Activated T-cell treated with anti-CD3 and anti-CD28 coated beads for 24 hours (primary cell): Measurements from ENCODE around the gene PIK3R6.
"Not testable (repeated sequence)": the region's sequence is repeated elsewhere in the genome, so short reads cannot be mapped to it uniquely, and the experiment has no call there.

Experiments
- DNase-seq: peaks from one replicate; pipeline ENCODE4 v3.0.0-alpha.2; 2020; ENCODE audit warnings: low read depth

PIK3R6 gene

DNA sequence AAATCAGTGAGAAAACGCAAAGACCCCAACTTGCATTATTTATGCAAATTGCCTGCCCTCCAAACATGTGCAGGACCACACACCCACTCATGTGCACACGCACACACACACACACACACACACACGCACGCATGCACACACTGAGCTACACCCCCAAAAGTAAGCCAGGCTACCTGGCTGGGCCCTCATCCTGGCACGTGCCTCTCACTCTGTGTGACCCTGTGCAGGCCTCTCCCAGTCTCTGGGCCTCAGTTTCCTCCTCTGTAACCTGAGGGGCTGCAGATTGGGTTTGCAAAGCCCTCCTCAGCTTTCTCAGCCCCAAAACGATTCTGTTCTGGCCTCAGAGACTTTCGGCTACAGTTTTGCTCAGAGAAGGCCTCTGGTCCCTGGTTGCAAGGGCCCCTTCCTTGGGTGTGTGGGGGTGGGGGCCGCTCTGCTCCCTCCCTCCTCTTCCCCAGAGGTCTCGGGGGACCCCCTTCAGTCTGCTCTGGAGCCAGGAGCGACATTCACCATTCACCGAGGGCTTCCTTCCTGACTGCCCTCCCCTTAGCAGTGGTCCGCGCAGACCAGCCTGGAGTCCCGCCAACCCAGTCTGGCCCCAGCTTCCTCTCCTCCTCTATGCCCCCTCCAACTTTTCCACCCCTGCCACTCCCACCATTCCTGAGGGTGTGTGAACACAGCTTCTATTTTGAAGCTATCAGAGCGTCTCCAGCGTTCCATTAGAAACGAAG, 5.4 kb upstream of the PIK3R6 start:
- DNase-seq, result no peak

DNA sequence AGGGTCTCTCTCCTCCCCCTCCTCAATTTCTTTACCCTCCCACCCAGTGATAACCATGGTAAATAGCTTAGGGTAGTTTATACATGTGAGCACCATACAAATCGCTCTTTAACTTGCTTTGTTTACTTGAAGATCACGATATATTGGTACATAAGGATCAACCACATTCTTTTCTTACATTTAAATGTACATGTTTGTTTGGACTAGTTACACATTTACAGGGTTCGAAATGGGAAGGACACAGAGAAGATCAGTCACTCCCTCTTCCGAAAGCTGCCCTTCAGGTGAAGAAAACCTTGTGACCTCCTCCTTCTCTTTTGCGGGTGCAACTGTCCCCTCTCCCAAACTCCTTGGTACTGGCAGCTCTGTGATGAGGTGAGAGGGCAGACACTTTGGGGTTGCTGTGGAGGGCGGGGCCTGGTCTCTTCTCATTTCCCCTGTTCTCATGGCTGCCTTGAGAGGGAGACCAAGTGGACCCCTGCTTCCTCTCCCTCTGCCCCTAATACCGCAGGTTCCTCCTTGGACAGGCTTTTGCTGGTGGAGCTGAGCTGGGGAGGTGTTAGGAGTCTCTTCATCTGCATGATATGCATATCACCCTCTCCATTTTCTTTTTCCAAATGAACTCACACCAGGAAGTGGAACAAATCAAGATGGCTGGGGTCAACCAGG, 4.7 kb upstream of the PIK3R6 start:
- no peak for DNase-seq

DNA sequence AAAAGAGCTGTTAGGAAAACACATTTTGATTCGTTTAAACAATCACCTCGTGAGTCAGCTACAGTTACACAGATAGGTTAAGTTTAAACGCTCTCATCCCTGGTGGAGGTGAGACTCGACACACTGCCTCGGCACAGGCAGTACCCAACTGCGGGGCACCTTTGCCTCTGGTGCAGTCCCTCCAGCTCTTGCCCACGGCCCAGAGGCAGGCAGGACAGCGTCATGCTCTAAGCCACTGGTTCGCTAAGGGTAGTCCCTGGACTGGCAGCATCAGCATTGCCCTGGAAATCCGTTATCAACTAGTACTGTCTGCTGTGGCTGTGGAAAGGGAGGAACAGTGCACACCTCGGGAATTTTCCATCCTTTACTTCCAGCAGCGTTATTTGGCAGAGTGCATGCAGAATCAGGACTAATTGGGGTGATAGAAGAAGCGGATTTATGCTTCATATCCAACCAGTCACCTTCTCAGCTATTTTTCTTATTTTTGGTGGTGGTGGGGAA, 3.7 kb upstream of the PIK3R6 start:
- DNase-seq, result no peak

DNA sequence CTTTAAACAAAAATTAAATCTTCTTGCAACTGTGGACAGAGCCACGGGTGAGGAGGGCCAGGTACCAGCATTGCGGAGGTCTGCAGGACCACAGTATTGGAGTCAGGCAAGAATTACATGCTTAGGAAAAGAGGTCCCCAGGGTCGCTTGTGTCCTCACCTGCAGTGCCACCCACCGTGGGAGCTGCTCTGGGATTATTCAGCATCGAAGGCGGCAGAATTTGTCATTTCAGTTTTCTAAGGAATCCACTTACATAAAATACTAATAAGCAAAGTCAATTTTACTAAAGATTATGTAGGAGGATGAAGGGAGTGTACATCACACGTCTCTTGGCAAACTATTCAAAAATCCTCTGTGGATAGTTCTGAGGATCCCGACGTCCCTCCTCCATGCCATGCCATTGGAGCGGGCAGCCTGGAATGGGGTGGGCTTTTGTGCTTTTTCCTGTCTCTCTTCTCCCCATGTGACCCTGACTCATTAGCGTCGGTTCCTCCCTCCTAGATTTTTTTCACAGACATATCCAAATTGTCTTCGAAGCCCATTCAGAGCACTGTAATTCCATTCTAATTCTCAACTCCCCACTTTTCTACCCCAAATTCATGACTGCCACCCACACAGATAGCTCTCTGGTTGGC, 3.0 kb upstream of the PIK3R6 start:
- DNase-seq, result no peak

DNA sequence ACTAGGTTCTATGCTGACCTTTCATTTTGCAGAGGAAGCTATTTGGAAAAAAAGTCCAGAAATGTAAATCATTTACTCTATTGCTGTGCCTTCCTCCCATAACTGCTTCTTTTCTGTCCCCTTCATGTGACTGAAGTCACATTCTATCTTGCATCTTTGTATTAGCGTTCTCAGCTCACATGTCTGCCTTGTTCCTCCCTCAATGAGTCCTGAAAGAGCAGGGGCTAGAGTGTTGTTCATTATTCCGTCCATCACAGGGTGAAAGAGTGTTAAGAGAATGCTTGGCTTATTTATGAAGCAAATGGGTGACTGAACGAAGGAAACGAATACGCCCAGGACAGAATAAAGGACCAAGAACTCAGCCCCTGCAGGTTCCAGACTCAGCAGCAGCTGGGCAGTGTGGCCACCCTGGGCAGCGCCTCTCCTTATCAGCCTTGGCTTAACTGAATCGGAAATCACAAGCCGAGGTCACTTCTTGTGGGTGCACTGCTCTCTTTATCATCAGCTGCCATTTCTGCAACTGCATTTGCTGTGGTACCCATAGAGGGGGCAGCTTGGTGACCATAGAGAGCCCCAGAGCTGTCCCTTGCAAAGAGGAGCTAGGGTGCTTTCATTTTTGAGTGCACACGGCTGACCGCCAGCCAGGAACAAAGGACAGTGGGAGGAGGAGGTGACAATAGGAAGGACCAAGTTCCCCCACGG, 1.8 kb upstream of the PIK3R6 start:
- DNase-seq, result no peak

DNA sequence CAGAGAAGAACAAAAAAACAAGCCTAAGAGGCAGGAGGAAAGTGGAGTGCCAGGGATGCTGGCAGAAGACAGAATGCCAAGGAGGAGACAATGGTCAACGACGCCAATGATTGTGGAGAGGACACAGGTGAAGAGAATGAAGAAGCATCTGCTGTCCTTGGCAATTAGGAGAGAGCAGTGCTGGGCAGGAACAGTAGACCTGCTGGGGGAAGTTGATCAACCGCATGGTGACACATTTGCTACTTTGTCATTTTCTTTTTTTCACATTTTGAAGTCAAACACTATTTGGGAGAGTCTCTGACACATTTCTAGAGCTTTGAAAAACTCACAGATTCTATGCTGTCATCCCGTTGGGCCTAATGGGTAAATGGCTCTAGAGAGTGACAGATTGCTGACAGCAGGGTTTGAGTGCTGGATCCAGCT, 1.1 kb upstream of the PIK3R6 start:
- DNase-seq, result no peak

DNA sequence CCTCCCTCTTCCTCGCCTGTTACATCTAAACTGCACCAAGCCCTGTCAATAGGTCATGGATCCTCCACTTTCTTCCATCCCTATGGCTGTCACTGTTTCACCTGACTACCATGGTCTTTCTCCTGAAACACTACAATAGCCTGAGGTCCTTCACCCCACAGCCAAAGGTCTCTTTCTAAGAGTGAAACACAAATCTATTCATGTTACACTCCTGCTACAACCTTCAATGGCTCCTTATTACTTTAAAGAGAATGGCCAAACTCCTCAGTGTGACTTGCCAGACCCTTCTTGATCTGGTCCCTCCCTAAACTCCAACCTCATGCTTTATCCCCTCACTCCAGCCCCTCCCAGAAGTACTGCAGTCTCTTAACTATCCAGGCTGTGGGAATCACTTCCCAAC, 618 bp upstream of the PIK3R6 start:
- DNase-seq, result no peak

DNA sequence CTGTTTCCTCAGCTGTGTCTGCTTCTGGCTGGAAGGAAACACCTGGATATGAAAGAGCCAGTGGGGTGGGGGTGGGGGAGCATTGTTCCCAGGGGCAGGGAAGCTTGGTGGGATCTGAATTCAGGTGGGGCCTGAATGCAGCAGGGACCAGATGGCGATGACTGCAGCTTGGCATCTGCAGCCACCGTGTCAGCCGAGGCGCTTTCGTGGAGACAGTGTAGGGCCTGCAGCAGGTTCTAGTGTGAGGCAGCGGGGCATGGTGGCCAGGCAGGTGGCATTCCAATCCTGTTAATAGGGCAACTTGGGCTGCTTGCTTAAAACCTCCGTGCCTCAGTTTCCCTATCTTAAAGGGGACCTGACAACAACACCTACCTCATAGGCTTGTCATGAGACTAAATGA, 1.7 kb downstream of the PIK3R6 start:
- DNase-seq, result no peak

DNA sequence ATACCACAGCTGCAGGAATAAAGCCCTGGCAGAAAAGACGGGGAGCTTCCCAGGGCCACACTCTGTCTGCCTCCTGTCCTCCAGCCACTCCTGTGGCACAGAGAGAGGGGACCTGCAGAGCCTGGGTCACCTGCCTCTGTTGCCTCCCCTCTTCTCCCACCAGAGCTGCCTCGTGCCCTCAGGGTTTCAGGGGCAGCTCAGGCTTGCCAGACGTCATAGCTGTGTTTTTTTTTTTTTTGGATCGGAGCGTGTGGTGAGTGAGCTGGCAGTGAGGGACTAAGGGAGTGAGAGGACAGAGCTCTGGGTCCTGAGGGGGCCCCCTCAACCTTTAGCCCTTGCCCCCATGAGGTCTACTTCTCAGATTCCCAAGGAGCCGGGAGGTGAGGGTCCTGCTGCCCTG, 2.1 kb downstream of the PIK3R6 start:
- DNase-seq, result no peak

DNA sequence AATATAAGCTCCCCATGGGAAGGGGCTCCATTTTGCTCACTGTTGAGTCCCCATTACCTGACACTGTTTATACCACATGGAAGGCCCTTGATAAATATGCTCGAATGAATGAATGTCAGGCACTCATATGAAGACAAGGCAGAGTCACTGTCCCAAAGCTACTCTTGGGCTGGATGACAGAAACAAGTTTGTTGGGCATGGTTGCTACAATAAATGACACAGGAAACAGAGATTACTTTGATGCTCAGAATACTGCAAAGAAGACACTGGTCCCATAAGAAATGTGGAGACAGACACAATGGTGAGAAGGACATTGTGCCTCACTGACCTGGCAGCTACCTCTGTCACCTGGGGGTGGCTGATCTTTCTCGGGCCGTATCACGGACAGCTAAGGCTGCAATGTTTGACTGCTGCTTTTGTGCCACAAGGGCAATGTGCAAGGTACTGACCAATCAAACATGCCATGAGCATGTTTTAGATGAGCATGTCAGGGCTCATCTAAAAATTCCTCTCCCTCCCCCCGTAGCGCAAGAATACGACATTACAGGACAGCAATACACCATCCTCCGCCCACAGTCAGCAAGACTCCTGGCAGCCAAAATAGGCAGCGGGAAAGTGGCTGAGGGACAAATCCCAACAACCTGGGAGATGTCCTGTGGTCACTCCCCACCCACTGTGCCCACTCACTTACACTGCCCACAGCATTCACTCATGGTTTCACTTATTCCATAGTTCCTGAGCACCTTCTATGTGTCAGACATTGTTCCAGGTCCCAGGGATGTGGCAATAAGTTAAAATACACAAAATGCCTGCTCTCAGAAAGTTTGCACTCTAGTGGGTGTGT, 5.0 kb downstream of the PIK3R6 start:
- DNase-seq, result no peak

DNA sequence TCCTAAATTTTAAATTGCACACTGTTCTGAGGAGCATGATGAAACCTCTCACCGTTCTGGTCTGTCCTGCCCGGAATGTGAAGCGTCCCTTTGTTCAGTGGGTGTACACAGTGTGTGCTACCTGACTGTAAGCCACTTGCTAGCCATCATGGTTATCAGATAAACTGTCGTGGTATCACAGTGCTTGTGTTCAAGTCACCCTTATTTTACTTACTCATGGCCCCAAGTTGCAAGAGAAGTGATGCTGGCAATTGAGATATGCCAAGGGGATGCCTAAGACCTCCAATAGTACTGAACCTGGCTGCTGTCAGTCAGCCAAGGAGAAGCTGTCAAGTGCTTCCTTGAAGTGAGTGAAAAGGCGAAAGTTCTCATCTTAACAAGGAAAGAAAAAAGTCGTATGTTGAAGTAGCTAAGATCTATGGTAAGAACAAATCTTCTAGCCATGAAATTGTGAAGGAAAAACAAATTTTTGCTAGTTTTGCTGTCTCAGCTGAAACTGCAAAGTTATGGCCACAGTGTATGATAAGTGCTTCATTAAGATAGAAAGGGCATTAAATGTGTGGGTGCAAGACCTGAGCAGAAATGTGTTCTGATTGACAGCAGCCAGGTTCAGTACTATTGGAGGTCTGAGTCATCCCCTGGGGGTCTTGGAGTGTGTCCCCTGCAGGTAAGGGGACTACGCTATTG, 5.8 kb downstream of the PIK3R6 start:
- DNase-seq, result no peak

DNA sequence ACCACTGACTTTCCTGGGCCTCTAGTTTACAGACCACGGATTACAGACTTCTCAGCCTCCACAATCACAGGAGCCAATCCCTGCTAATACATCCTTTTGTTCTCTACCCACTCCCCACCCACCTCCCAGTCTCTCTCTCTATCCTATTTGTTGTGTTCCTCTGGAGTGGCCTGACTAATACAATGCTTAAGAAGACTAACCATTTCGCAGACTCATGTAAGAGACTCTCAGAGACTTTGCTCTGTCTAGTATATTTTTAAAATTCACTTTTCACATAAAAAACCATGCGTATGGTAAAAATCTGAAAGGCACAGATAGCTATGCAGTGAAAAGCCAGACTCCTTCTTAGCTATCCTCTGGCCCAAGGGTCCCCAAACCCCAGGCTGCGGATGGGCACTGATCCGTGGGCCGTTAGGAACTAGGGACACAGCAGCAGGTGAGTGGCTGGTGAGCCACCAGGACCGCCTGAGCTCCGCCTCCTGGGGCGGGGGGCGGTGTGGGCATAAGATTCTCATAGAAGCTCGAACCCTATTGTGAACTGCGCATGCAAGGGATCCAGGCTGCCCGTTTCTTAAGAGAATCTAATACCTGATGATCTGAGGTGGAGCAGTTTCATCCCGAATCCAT, 7.6 kb downstream of the PIK3R6 start:
- no peak for DNase-seq

DNA sequence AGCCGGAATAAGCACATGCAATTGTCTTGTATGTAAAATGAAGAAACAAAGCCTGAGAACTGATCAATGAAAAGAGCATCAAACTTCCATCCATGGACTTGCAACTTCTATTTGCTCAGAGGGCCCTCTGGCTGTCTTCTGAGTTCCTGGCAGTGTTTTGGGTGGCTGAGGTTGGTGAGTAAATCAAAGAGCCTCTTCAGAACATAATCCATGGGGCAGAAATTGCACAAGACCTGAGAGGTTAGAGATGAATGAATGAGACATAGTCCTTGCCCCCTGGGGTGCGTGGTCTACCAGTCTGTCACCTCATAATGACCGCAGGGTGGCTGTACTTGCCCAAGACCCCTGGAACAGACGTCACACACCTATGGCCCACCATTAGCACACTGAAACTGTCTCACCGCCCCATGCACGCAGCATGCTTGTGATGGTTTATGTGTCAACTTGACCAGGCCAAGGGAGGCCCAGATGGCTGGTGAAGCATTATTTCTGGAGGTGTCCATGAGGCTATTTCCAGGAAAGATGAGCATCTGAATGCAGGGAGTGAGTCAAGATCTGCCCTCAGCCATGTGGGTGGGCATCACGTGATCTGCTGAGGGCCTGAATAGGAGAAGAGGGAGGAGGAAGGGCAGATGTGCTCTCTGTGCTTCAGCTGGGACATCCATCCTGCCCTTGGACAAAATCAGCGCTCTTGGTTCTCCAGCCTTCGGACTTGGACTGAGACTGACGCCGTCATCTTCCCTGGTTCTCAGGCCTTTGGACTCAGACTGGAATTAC, 8.3 kb downstream of the PIK3R6 start:
- DNase-seq, result no peak

DNA sequence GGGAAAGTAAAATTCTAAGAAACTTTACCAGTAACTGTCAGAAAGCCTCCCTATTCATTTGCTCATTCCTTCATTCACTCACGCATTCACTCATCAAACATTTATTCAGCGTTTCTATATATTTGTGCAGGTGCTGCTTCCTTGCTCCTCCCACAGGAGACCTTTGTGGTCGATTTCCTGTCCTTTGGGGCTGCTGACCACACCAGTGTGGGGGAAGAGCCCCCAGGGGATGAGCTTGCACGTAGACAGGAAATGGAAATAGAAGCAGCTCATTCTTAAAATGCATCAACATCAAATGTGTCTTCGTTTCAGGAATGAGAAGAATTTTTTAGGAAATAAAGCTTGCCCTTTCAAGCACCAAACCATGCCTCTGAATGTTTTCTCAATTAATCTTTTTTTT, 9.6 kb downstream of the PIK3R6 start:
- no peak for DNase-seq

DNA sequence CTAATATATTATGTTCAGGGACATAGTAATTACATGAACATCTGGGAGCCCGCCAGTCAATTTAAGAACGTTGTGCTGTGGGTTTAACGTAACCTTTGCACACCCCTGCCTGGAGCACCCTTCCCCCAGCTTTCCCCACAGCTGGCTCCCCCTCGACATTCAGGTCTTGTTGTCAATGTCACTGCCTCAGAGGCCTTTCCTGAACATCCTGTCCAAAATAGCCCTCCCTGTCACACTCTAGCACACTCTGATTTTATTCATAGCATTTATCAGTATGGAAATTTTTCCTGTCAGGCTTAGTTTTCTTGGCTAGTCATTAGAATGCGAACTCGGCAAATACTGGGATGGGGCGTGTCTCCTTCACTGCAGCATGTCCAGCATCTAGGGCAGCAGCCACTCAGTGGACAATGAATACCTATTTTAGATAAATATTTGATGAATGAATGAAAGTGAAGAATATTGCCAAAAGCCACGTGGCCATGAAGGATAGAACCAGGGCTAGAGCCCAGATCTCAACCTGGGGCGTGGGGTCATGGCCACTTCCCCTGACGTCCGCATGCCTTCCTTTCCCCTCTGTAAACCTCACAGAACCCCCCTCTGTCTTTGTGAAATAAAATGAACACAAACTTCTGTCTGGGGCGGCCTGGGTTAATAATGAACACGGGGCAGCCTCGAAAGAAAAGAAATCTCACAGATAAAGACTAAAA, 10.5 kb downstream of the PIK3R6 start:
- no peak for DNase-seq

DNA sequence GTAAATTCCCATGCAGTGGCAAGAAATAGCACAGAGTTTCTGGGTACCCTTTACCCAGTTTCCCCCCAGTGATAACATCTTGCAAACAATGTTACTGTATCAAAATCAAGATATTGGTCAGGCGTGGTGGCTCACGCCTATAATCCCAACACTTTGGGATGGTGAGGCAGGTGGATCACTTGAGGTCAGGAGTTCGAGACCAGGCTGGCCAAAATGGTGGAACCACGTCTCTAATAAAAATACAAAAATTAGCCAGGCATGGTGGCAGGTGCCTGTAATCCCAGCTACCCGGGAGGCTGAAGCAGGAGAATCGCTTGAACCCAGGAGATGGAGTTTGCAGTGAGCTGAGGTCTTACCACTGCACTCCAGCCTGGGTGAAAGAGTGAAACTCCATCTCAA, 11.3 kb downstream of the PIK3R6 start:
- DNase-seq, result not testable (repeated sequence)

DNA sequence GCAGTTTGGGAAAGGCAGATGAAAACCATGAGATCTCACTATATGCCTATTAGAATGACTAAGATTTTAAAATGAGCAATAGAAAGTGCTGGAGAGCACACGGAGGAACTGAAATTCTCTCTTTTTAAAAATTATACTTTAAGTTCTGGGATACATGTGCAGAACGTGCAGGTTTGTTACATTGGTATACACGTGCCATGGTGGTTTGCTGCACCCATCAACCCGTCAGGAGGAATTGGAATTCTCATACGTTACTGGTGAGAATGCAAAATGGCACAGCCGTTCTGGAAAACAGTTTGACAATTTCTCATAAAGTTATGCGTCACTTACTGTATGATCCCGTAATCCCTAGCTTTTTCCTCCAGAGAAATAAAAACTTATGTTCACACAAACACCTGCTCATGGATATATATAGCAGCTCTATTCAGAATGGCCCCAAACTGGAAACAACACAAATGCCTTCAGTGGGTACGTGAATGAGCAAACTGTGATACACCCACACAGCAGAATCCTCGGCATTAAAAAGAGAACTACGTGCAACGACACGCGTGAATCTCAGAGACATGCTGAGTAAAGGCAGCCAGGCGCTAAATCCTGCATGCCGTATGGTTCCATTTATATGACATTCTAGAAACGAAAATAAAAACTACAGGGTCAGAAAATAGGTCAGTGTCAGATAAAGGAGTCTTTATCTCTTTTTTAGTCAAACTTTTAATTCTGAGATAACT, 11.8 kb downstream of the PIK3R6 start:
- DNase-seq, result no peak

DNA sequence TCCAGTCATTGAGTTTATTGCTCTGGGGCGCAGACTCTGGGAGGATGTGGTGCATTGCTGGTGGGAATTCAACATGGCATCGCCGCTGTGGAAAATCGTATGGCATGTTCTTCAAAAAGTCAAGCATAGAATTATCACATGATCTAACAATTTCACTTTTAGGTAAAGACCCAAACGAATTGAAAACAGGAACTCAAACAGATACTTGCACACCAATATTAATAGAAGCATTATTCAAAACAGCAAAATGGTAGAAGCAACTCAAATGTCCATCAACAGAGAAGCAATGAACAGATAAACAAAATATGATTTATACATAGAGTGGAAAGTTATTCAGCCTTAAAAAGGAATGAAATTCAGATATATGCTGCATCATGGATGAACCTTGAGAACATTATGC, 15.9 kb downstream of the PIK3R6 start:
- no peak for DNase-seq
